ENCODE data around the gene PIGZ.

GRCh38 chr3:197015790-197016736 lies 47.4 kb upstream of the PIGZ start:
- TF ChIP-seq CTCF (IDR thresholded peaks at IDR 0.05; ENCODE audit: low read depth, low read length, missing input control): no peak
- TF ChIP-seq YY1 (IDR thresholded peaks at IDR 0.05): no peak
- TF ChIP-seq NR2F2 (IDR thresholded peaks at IDR 0.05): no peak
- TF ChIP-seq TAF1 (conservative IDR thresholded peaks at IDR 0.05): no peak
- no peak for TF ChIP-seq ZBTB33 (IDR thresholded peaks at IDR 0.05)
- no peak for TF ChIP-seq MAX (IDR thresholded peaks at IDR 0.05)
- TF ChIP-seq GABPA (IDR thresholded peaks at IDR 0.05 in 1 of 2, conservative IDR thresholded peaks at IDR 0.05 in 1 of 2): no peak
- TF ChIP-seq REST (IDR thresholded peaks at IDR 0.05): no peak
- no peak for TF ChIP-seq RAD21 (IDR thresholded peaks at IDR 0.05)
- TF ChIP-seq JUND (IDR thresholded peaks at IDR 0.05): no peak
- TF ChIP-seq SP1 (IDR thresholded peaks at IDR 0.05): no peak
